K562 (cell line): ENCODE measurements around the gene CHCHD6. TPM values are rescaled to one million over a fixed set of nuclear protein-coding genes. Genes with fewer than 3 reads are reported as not detected.

Source experiments
- ATAC-seq: fragments of 200-7000 bp; cut with Tn5 transposase; 3 replicates; pipeline ENCODE4 v1.9.1; 2020; ENCODE audit warnings: moderate library complexity
- BruUV-seq: library from RNA; stranded (reverse); fragments of 400-500 nt; replicated peaks from 2 replicates; lab custom pipeline; 2021; lab: Mats Ljungman, UMichigan
- CTCF ChIA-PET: fragments of 300-600 bp; formaldehyde crosslinking; extraction: SDS; loops from one replicate; lab custom pipeline; 2021; ENCODE audit warnings: low intra/inter-chr PET ratio; lab: Yijun Ruan, JAX
- POLR2A ChIA-PET: fragments of 300-600, 350-650 bp; sonication (Branson Sonifier 250); formaldehyde crosslinking; extraction: SDS; loops from one replicate; lab custom pipeline; 2021; ENCODE audit warnings: antibody characterized with exemption, inconsistent platforms; lab: Yijun Ruan, JAX
- DNase-seq, 4 experiments: peaks; one replicate each; pipeline versions ENCODE4 v3.0.0 to v3.0.0-alpha.2; 2011 to 2018; ENCODE audit warnings: low spot score in 3 of 4, mixed read lengths in 3 of 4; ENCODE audit errors: extremely low read depth in 1 of 4
- FAIRE-seq: peaks from 2 replicates; lab custom pipeline; 2011; peaks lifted over from hg19 to GRCh38; lab: Jason Lieb, UNC
- H2AFZ ChIP-seq: 2 replicates; pipeline ENCODE4 v1.6.0; 2011; ENCODE audit warnings: low read depth, low read length, control low read depth, inconsistent platforms
- H3K27ac ChIP-seq: fragments of 200-600 bp; 3 replicates; pipeline ENCODE4 v1.8.0; 2011; ENCODE audit warnings: low read depth, mild to moderate bottlenecking, control low read depth, inconsistent platforms, low read length, moderate library complexity, mixed read lengths; ENCODE audit errors: extremely low read depth
- H3K27me3 ChIP-seq, 2 experiments: fragments of 300-600 bp in 1 of 2; 2 replicates in 1 of 2; 3 replicates in 1 of 2; pipeline versions ENCODE4 v1.6.0 to v1.8.0; 2011; ENCODE audit warnings: inconsistent platforms in 2 of 2, low read length in 2 of 2, mild to moderate bottlenecking in 1 of 2, mixed read lengths in 1 of 2, moderate library complexity in 1 of 2; ENCODE audit not compliant: control insufficient read depth in 2 of 2, insufficient read depth in 2 of 2
- H3K36me3 ChIP-seq: fragments of 300-600 bp; 3 replicates; pipeline ENCODE4 v1.8.0; 2011; ENCODE audit warnings: mild to moderate bottlenecking, low read length, inconsistent platforms; ENCODE audit not compliant: control insufficient read depth, insufficient read depth
- H3K4me1 ChIP-seq, 2 experiments: fragments of 200-600 bp in 1 of 2; replicated peaks in 1 of 2; 2 replicates in 1 of 2; 3 replicates in 1 of 2; pipeline versions ENCODE4 v1.5.1 to v1.8.0; 2011; ENCODE audit warnings: inconsistent platforms in 2 of 2, low read length in 2 of 2, mild to moderate bottlenecking in 1 of 2, mixed read lengths in 1 of 2, moderate library complexity in 1 of 2; ENCODE audit not compliant: control insufficient read depth in 2 of 2, insufficient read depth in 2 of 2
- H3K4me2 ChIP-seq: 2 replicates; pipeline ENCODE4 v1.6.1; 2011; ENCODE audit warnings: low read length, control low read depth, inconsistent platforms, mixed read lengths; ENCODE audit not compliant: insufficient read depth
- H3K4me3 ChIP-seq: fragments of 200-600 bp; sonication (generic), shearing (Covaris generic); 2 replicates; pipeline ENCODE4 v1.5.1; 2016; ENCODE audit warnings: control low read depth, inconsistent platforms
- H3K79me2 ChIP-seq: fragments of 200-600 bp; 3 replicates; pipeline ENCODE4 v1.8.0; 2011; ENCODE audit warnings: low read length, inconsistent platforms; ENCODE audit not compliant: control insufficient read depth, insufficient read depth
- H3K9ac ChIP-seq, 2 experiments: 2 replicates each; pipeline versions ENCODE4 v1.6.0 to v1.6.1; 2011; ENCODE audit warnings: low read depth in 2 of 2, low read length in 2 of 2, control low read depth in 1 of 2, inconsistent platforms in 1 of 2, mild to moderate bottlenecking in 1 of 2, mixed read lengths in 1 of 2; ENCODE audit not compliant: insufficient read depth in 1 of 2
- H3K9me1 ChIP-seq: one replicate; pipeline ENCODE4 v1.6.0; 2011; ENCODE audit warnings: inconsistent platforms, mild to moderate bottlenecking, low read length, moderate library complexity; ENCODE audit not compliant: control insufficient read depth, insufficient read depth
- H3K9me3 ChIP-seq: replicated peaks from 2 replicates; pipeline ENCODE4 v1.5.1; 2011; ENCODE audit warnings: low read depth, low read length, inconsistent platforms; ENCODE audit not compliant: control insufficient read depth, insufficient read depth
- H4K20me1 ChIP-seq: replicated peaks from 2 replicates; pipeline ENCODE4 v1.6.1; 2011; ENCODE audit warnings: low read length, inconsistent platforms, mixed read lengths; ENCODE audit not compliant: control insufficient read depth, insufficient read depth
- ATF1 ChIP-seq, 2 experiments: fragments of 450-650 bp in 1 of 2; IDR thresholded peaks; 2 replicates each; pipeline ENCODE4 v1.6.1; 2016; ENCODE audit warnings: missing compliant biosample characterization in 1 of 2, missing genetic modification characterization in 1 of 2
- SPI1 ChIP-seq: IDR thresholded peaks from 2 replicates; pipeline ENCODE4 v1.6.1; 2011; ENCODE audit warnings: low read depth, low read length, control low read depth, borderline replicate concordance
- WGBS: fragments of 100-300 bp; shearing (Covaris generic); methylation state at CpG from one replicate; pipeline ENCODE4 v1.1.6; 2016; ENCODE audit warnings: low coverage, mixed read lengths; ENCODE audit not compliant: insufficient coverage; ENCODE audit errors: missing lambda C conversion rate; 5-methylcytosine and 5-hydroxymethylcytosine counted together
- in situ Hi-C: fragments of 300-500 bp; cut with MboI; formaldehyde crosslinking; loops from 4 replicates; pipeline ENCODE4 v1.15.0; 2018; ENCODE audit warnings: inconsistent platforms, mixed read lengths
- intact Hi-C: fragments of 100-400 bp; cut with micrococcal nuclease; formaldehyde crosslinking; loops from 2 replicates; pipeline ENCODE4 v1.14.2; 2022
- polyA plus RNA-seq, 8 experiments: library from polyadenylated mRNA; depleted of rRNA in 4 of 8; stranded (reverse) in 5 of 8; unstranded in 3 of 8; fragments of >200 nt; fragmentation: Nextera tagmentation in 2 of 8; fragmentation: Illumina TruSeq in 1 of 8; extraction: Ambion mirVana in 2 of 8; extraction: Trizol in 1 of 8; gene quantifications; 2 replicates each; pipeline versions ENCODE4 v1.2.1 to v1.2.3, GENCODE V29; 2011 to 2014; ENCODE audit warnings: inconsistent platforms in 1 of 8, missing spikeins in 1 of 8
- total RNA-seq, 7 experiments: library from RNA; depleted of rRNA in 6 of 7; stranded (reverse); fragments of >200 nt in 6 of 7; fragmentation: Illumina TruSeq in 2 of 7; extraction: Trizol in 2 of 7; gene quantifications; 2 replicates each; pipeline versions ENCODE4 v1.2.1 to v1.2.3, GENCODE V29; 2011 to 2021; ENCODE audit warnings: low replicate concordance in 1 of 7

The CHCHD6 gene
- total and polyA plus RNA-seq, 9 of the 15 experiments (the other 6 are each of a cell fraction or from before 2014, with no cell fraction given) = 4.6 to 18.6 (median 10.9) TPM

GRCh38 chr3:126985132-126985985 is 281.3 kb downstream of the CHCHD6 start:
- Histone ChIP-seq H3K9me1 (peaks cover 17% of the 10 kb centered on the region), H3K9me3 (no peaks in the 10 kb centered on the region), H3K27me3 (no peaks in the 10 kb centered on the region), H3K4me2 (peak overlapping the region; percentile 63), H4K20me1 (peaks cover 50% of the 10 kb centered on the region), H2AFZ (no peak overlapping the region), H3K4me3 (peak overlapping the region; percentile 62), H3K36me3 (peaks cover 32% of the 10 kb centered on the region; the same call in 2 of the 3 replicates), H3K79me2 (peaks cover 71% of the 10 kb centered on the region), H3K4me1 (peaks cover 21 to 67% of the 10 kb centered on the region in 2 experiments), H3K27ac (peak overlapping the region; percentile 53; the same call in 2 of the 3 replicates), H3K9ac (peak overlapping the region; percentile 38 to 90; a peak in 3 of 4 replicates)
- intact Hi-C loops (loop anchor here (10.0 kb wide), 1 partner anchor 301 kb away; no protein-coding TSS in a partner anchor), in situ Hi-C loops (no loop called here)
- ChIA-PET CTCF (no interaction called here), POLR2A (interaction anchor here (0.7 to 1.2 kb wide), 6 partner anchors 9 to 426 kb away, joined by 3 to 5 read pairs (median 3); no protein-coding TSS in a partner anchor)
- DNase-seq = no peak
- FAIRE-seq = no peak
- BruUV-seq = no TSS peak
- TF ChIP-seq SPI1 (no peak), ATF1 (CRISPR knock-in tag; IDR thresholded peaks at IDR 0.05) (no peak), ATF1 (tag; IDR thresholded peaks at IDR 0.05) (0 out of 2 replicates have a peak, but pooled peaks have one; percentile 22)
- 7% methylated on average over 3 of the region's 17 CpGs for WGBS
- no peak; the same call in 2 of the 3 replicates for ATAC-seq
